Measurements from ENCODE around the gene DSCAML1. TPM values are rescaled to one million over a fixed set of nuclear protein-coding genes. Genes with fewer than 3 reads are reported as not detected.

DSCAML1 gene
- total RNA-seq, 2 donors from 2014 or later = 0.33 to 1.6 TPM

DNA sequence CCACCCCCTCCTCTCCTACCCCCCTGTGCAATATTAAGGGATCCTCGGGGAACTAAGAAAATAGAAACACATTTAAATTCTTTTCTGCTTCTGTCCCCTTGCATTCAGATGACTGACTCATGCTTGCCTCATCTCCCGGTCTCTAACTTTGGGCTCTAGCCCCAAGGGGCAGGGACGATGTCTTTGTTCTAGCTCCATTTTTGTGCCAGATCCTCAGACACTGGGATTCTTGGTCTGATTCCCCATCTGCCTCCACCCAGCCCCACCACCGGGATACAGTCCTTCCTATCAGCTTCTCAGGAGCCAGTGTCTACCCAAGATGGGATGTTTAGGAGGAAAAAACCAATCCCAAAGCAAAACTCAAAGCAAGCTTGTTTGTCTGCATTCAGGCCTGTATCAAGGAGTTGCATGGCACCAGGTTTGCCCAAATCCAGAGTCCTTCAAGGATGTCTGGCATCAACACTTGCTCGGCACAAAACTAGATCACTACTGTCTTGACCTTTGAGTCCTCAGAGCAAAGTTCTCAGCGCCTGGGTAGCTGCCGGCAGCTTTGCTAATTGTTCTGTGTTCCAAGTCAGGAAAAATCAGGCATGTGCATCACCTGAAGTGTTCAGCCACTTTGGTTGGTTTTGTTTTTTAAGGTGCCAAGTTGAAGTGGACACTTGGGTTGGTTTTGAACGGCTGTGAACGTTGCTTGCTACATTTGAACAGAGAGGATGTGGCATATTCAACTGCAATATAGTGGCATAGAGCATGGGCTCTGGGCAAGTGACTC, 212.8 kb downstream of the DSCAML1 start:
- intact Hi-C loops (cut with DNase I) = no loop called here
- 61 to 69% methylated on average over 9 of the region's 9 CpGs for WGBS, 2 donors
- Histone ChIP-seq H3K36me3 (replicated peaks in 1 of 2; ENCODE audit: insufficient read depth in 1 of 2, low read depth in 2 of 2) (no peaks in the 10 kb centered on the region), H3K4me1 (no peaks in the 10 kb centered on the region), H3K27me3 (no peaks in the 10 kb centered on the region), H3K9me3 (no peaks in the 10 kb centered on the region), H3K27ac (no peak overlapping the region), H3K4me3 (no peak overlapping the region)
- no peak for DNase-seq
- TF ChIP-seq POLR2A (IDR thresholded peaks at IDR 0.05) = no peak
- TF ChIP-seq, protein P1, sequence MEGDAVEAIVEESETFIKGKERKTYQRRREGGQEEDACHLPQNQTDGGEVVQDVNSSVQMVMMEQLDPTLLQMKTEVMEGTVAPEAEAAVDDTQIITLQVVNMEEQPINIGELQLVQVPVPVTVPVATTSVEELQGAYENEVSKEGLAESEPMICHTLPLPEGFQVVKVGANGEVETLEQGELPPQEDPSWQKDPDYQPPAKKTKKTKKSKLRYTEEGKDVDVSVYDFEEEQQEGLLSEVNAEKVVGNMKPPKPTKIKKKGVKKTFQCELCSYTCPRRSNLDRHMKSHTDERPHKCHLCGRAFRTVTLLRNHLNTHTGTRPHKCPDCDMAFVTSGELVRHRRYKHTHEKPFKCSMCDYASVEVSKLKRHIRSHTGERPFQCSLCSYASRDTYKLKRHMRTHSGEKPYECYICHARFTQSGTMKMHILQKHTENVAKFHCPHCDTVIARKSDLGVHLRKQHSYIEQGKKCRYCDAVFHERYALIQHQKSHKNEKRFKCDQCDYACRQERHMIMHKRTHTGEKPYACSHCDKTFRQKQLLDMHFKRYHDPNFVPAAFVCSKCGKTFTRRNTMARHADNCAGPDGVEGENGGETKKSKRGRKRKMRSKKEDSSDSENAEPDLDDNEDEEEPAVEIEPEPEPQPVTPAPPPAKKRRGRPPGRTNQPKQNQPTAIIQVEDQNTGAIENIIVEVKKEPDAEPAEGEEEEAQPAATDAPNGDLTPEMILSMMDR (IDR thresholded peaks at IDR 0.05) = no peak
- no peak for ATAC-seq

DNA sequence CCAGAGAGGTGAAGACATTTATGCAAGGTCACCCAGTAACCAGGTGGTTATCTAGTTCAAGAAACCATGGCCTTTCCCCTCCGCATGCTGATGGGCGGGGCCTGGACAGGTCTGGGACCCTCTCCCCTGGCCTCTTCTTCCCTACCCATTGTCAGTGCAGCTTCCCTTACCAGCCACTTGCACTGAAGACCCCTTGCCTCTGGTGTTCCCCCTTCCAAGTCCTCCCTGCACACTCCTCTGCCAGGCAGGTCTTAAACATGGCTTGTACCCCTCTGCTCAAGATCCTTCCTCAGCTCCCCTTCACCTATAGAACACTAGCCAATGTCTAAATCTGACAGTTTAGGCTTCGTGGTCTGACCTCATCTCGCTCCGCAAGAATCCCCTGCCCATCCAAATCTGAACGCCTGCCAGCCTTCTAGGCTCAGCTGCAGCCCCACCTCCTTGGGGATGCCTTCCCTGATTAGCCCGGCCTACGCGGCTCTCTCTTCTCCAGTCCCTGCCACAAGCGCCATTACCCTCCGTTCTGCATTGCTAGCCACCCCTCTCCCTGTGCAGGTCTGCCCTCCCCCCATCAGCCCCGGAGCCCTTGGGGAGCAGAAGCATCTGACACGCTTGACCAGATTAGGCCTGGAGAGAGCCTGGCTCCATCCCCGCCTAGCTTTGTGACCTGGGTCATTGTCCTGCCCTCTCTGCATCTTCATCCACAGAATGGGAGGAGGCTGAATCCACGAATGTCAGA, 213.8 kb downstream of the DSCAML1 start:
- DNase-seq = no peak
- TF ChIP-seq, protein P1 (IDR thresholded peaks at IDR 0.05) = no peak
- no peak for TF ChIP-seq POLR2A (IDR thresholded peaks at IDR 0.05)
- Histone ChIP-seq H3K9me3 (no peaks in the 10 kb centered on the region), H3K27ac (no peak overlapping the region), H3K27me3 (no peaks in the 10 kb centered on the region), H3K36me3 (replicated peaks in 1 of 2; ENCODE audit: insufficient read depth in 1 of 2, low read depth in 2 of 2) (no peaks in the 10 kb centered on the region), H3K4me3 (no peak overlapping the region), H3K4me1 (no peaks in the 10 kb centered on the region)
- WGBS, 2 donors = 61 to 63% methylated on average over 15 of the region's 15 CpGs
- no peak for ATAC-seq
- intact Hi-C loops (cut with DNase I) = no loop called here

DNA sequence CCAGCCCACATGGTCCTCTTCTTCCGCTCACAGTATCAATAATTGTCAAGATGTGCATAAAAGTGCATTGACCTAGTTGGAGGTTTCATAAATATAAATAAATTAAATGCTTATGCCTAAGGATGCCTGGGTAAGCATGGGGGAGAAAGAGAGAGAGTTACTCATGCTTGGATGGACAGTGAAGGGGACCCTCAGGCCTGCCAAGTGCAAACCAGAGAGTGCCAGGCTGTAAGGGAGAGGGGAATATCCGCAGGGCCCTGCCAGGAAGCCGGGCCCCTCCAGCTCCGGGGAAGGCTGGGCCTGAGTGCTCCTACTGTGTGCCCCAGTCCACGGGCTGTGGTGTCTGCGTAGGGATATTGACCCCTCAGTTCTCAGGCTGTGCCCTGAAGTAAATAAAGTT, 214.6 kb downstream of the DSCAML1 start:
- H3K4me1 ChIP-seq = no peaks in the 10 kb centered on the region
- H3K27me3 ChIP-seq = no peaks in the 10 kb centered on the region
- WGBS, 2 donors = 61 to 65% methylated on average over 6 of the region's 6 CpGs
- intact Hi-C loops (cut with DNase I) = no loop called here
- H3K27ac ChIP-seq = no peak overlapping the region
- H3K9me3 ChIP-seq = no peaks in the 10 kb centered on the region
- no peak for TF ChIP-seq POLR2A (IDR thresholded peaks at IDR 0.05)
- TF ChIP-seq, protein P1 (IDR thresholded peaks at IDR 0.05) = no peak
- H3K4me3 ChIP-seq = no peak overlapping the region
- no peaks in the 10 kb centered on the region for H3K36me3 ChIP-seq (replicated peaks in 1 of 2; ENCODE audit: insufficient read depth in 1 of 2, low read depth in 2 of 2)
- DNase-seq (no peak), ATAC-seq (no peak)

DNA sequence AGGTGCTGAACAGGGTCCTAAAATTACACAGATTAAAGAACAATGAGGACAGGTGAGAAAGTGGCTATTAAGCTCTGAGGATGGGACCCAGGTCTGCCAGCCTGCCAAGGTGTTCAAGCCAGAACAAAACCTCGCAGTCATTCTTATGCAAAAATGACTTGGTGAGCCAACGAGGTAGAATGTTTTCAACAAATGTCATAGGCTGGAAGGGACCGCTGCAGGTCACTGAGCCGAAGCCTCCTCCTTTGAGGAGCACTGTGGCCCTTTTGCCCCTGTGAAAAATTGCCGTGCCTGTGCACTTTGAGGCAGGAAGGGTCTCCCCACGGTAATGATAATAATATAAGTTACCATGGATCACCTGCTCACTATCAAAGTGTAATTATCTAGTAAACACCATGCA, 216.2 kb downstream of the DSCAML1 start:
- intact Hi-C loops (cut with DNase I) = no loop called here

More for the DNA sequence above, 216.2 kb downstream of the DSCAML1 start:
- H3K27me3 ChIP-seq = no peaks in the 10 kb centered on the region
- H3K27ac ChIP-seq = no peak overlapping the region
- no peaks in the 10 kb centered on the region for H3K4me1 ChIP-seq
- H3K4me3 ChIP-seq = no peak overlapping the region
- H3K36me3 ChIP-seq (replicated peaks in 1 of 2; ENCODE audit: insufficient read depth in 1 of 2, low read depth in 2 of 2) = no peaks in the 10 kb centered on the region
- no peak for ATAC-seq
- TF ChIP-seq, protein P1 (IDR thresholded peaks at IDR 0.05) = no peak
- no peak for TF ChIP-seq POLR2A (IDR thresholded peaks at IDR 0.05)
- H3K9me3 ChIP-seq = no peaks in the 10 kb centered on the region
- WGBS, 2 donors = 61 to 63% methylated on average over 6 of the region's 6 CpGs
- DNase-seq = no peak
